Smooth muscle cell (in vitro differentiated cells): ENCODE data around the gene RIMBP2. TPM values are rescaled to one million over a fixed set of nuclear protein-coding genes. Genes with fewer than 3 reads are reported as not detected.
"Not testable (repeated sequence)": the region's sequence is repeated elsewhere in the genome, so short reads cannot be mapped to it uniquely, and the experiment has no call there.

Experiments
- DNase-seq: peaks from one replicate; lab custom pipeline; 2025; ENCODE audit not compliant: unreplicated experiment; lab: John Stamatoyannopoulos, UW
- H2AFZ ChIP-seq: fragments of 200-600 bp; sonication (generic); 2 replicates; pipeline ENCODE4 v1.6.0; 2016; ENCODE audit warnings: antibody characterized with exemption, low read depth, mild to moderate bottlenecking
- H3F3A ChIP-seq: fragments of 200-600 bp; sonication (generic); 2 replicates; pipeline ENCODE4 v1.6.0; 2017; ENCODE audit warnings: antibody characterized with exemption, low read depth
- H3K27ac ChIP-seq: fragments of 200-600 bp; sonication (generic); 2 replicates; pipeline ENCODE4 v1.5.1; 2016; ENCODE audit warnings: low read depth, mild to moderate bottlenecking
- H3K27me3 ChIP-seq: fragments of 200-600 bp; sonication (generic); 2 replicates; pipeline ENCODE4 v1.6.1; 2016; ENCODE audit warnings: low read depth, mild to moderate bottlenecking
- H3K36me3 ChIP-seq: fragments of 200-600 bp; sonication (generic); 2 replicates; pipeline ENCODE4 v1.5.1; 2016; ENCODE audit warnings: low read depth
- H3K4me1 ChIP-seq: fragments of 200-600 bp; sonication (generic); 2 replicates; pipeline ENCODE4 v1.5.1; 2016; ENCODE audit warnings: low read depth
- H3K4me2 ChIP-seq: fragments of 200-600 bp; sonication (generic); 2 replicates; pipeline ENCODE4 v1.6.0; 2016; ENCODE audit warnings: mild to moderate bottlenecking
- H3K4me3 ChIP-seq: fragments of 200-600 bp; sonication (generic); 2 replicates; pipeline ENCODE4 v1.5.1; 2016; ENCODE audit warnings: mild to moderate bottlenecking
- H3K79me2 ChIP-seq: fragments of 200-600 bp; sonication (generic); 2 replicates; pipeline ENCODE4 v1.6.0; 2016; ENCODE audit warnings: low read depth, mild to moderate bottlenecking
- H3K9ac ChIP-seq: fragments of 200-600 bp; sonication (generic); 2 replicates; pipeline ENCODE4 v1.6.0; 2016; ENCODE audit warnings: low read depth
- H3K9me3 ChIP-seq: fragments of 200-600 bp; sonication (generic); replicated peaks from 2 replicates; pipeline ENCODE4 v1.5.1; 2016; ENCODE audit warnings: low read depth
- H4K20me1 ChIP-seq: fragments of 200-600 bp; sonication (generic); 2 replicates; pipeline ENCODE4 v1.6.0; 2016; ENCODE audit warnings: low read depth
- WGBS: methylation state at CpG from one replicate; pipeline ENCODE4 v1.1.7; 2016; ENCODE audit warnings: low lambda C conversion rate; 5-methylcytosine and 5-hydroxymethylcytosine counted together
- polyA plus RNA-seq: library from polyadenylated mRNA; unstranded; fragments of >200 nt; fragmentation: Nextera tagmentation; extraction: Ambion mirVana; gene quantifications from 2 replicates; pipeline ENCODE4 v1.2.1, GENCODE V29; 2016
- total RNA-seq: library from RNA; depleted of rRNA; stranded (reverse); fragments of >200 nt; gene quantifications from 2 replicates; pipeline ENCODE4 v1.2.3, GENCODE V29; 2014
- TF ChIP-seq, protein P1 (sequence below): fragments of 200-600 bp; sonication (generic); IDR thresholded peaks from 2 replicates; pipeline ENCODE4 v1.5.1; 2017; ENCODE audit warnings: borderline replicate concordance, mild to moderate bottlenecking, antibody characterized with exemption; ENCODE audit not compliant: insufficient read depth, poor library complexity, severe bottlenecking

The RIMBP2 gene
- total and polyA plus RNA-seq, 2 experiments from 2014 or later: 2.3 TPM; not detected in 1

DNA sequence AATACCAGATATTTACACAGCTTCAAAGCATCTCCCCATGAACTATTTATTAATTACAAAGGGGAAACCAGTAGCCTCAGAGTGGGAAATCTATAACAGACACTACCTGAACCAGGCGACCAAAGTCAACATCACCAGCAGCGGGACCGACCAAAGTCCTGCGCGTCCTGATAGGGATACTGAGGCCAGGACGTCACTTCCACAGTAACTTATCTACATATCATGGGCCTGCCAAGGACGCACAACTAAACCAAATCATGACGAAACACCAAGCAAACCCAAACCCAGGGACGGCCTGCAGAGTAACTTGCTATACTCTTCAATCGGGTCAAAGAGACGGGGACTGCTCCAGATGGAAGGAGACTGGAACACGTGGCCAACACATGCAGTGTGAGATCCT, 26.0 kb upstream of the RIMBP2 start:
- no peaks in the 10 kb centered on the region for H3K4me1 ChIP-seq
- no peak overlapping the region for H3K4me3 ChIP-seq
- 91% methylated on average over 12 of the region's 12 CpGs for WGBS
- TF ChIP-seq, protein P1, sequence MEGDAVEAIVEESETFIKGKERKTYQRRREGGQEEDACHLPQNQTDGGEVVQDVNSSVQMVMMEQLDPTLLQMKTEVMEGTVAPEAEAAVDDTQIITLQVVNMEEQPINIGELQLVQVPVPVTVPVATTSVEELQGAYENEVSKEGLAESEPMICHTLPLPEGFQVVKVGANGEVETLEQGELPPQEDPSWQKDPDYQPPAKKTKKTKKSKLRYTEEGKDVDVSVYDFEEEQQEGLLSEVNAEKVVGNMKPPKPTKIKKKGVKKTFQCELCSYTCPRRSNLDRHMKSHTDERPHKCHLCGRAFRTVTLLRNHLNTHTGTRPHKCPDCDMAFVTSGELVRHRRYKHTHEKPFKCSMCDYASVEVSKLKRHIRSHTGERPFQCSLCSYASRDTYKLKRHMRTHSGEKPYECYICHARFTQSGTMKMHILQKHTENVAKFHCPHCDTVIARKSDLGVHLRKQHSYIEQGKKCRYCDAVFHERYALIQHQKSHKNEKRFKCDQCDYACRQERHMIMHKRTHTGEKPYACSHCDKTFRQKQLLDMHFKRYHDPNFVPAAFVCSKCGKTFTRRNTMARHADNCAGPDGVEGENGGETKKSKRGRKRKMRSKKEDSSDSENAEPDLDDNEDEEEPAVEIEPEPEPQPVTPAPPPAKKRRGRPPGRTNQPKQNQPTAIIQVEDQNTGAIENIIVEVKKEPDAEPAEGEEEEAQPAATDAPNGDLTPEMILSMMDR: no peak
- H3F3A ChIP-seq: no peaks in the 10 kb centered on the region
- no peak for DNase-seq
- no peak overlapping the region for H3K9ac ChIP-seq
- H3K27me3 ChIP-seq: peaks cover 7% of the 10 kb centered on the region
- H3K27ac ChIP-seq: no peak overlapping the region
- no peaks in the 10 kb centered on the region for H3K79me2 ChIP-seq
- H2AFZ ChIP-seq: no peak overlapping the region
- no peaks in the 10 kb centered on the region for H3K36me3 ChIP-seq
- H3K4me2 ChIP-seq: no peak overlapping the region
- no peaks in the 10 kb centered on the region for H3K9me3 ChIP-seq
- no peaks in the 10 kb centered on the region for H4K20me1 ChIP-seq

DNA sequence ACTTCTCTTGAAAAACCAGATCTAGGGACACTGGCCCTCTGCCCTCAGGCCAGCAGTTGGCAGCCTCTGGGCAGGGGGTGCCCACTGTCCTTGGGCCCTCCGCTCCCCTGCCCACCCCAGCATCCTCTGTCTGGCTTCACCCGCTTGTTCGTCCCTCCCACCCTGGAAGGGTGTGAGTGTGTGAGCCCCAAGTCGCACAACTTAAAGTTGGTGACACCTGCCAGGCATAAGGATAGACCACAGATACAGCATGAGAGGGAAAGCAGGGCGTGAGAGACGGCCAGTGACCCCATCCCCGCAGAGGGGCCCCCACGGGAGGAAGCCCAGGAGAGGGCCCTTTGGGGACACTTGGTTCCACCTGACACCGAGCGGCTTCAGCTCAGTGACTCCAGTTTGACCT, 23.5 kb upstream of the RIMBP2 start:
- WGBS: 90% methylated on average over 10 of the region's 10 CpGs

DNA sequence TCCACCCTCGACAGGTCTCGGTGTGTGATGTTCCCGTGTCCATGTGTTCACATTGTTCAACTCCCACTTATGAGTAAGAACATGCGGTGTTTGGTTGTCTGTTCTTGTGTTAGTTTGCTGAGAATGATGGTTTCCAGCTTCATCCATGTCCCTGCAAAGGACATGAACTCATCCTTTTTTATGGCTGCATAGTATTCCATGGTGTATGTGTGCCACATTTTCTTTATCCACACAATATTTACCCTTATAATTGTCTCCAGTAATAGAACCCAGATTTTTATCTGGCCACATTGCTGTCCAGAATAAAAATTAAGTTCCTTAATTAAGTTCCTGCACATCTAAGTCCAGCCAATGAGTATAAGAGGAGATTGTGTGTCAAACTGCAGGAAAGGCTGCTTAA, 22.3 kb upstream of the RIMBP2 start:
- H3K27me3 ChIP-seq, H3K27ac ChIP-seq, H3K79me2 ChIP-seq, H4K20me1 ChIP-seq, H3F3A ChIP-seq, H3K4me3 ChIP-seq, H3K9me3 ChIP-seq, H3K36me3 ChIP-seq, H3K4me2 ChIP-seq, H3K9ac ChIP-seq, DNase-seq, H2AFZ ChIP-seq, H3K4me1 ChIP-seq: not testable (repeated sequence)
- WGBS: 97% methylated on average over 4 of the region's 4 CpGs

More for the DNA sequence above, 23.5 kb upstream of the RIMBP2 start:
- Histone ChIP-seq H3K27ac (no peak overlapping the region), H3F3A (no peaks in the 10 kb centered on the region), H3K36me3 (no peaks in the 10 kb centered on the region), H3K4me3 (no peak overlapping the region), H4K20me1 (no peaks in the 10 kb centered on the region), H3K27me3 (peaks cover 5% of the 10 kb centered on the region), H3K9me3 (no peaks in the 10 kb centered on the region), H3K4me2 (no peak overlapping the region), H2AFZ (no peak overlapping the region), H3K4me1 (no peaks in the 10 kb centered on the region), H3K79me2 (no peaks in the 10 kb centered on the region), H3K9ac (no peak overlapping the region)
- DNase-seq: no peak
- TF ChIP-seq, protein P1: no peak

DNA sequence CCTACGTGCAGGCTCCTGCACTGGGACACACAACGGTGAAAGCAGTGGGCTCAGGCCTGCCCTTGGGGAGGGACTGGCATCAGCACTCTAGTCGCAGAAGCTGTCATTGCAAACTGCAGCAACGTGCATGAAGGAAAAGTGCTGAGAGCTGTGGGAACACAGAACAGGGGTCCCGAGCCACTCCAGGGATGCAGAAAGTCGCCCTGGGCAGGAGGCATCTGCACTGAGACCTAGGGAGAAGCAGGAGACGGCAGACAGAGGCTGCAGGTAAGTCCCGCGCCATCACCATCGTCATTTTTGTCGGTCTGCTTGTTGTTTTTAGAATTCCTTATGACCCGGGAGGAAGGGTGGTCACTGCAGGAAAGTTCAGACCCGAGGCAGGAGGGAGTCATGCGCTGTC, 21.6 kb upstream of the RIMBP2 start:
- H4K20me1 ChIP-seq: no peaks in the 10 kb centered on the region
- no peak overlapping the region for H3K4me2 ChIP-seq
- H3K4me3 ChIP-seq: no peak overlapping the region
- 74% methylated on average over 14 of the region's 14 CpGs for WGBS
- H3K27ac ChIP-seq: no peak overlapping the region
- no peak for DNase-seq
- H3K9me3 ChIP-seq: no peaks in the 10 kb centered on the region
- no peak overlapping the region for H2AFZ ChIP-seq
- no peaks in the 10 kb centered on the region for H3K36me3 ChIP-seq
- no peaks in the 10 kb centered on the region for H3K27me3 ChIP-seq
- H3K4me1 ChIP-seq: no peaks in the 10 kb centered on the region
- no peaks in the 10 kb centered on the region for H3F3A ChIP-seq
- H3K9ac ChIP-seq: no peak overlapping the region
- TF ChIP-seq, protein P1: no peak
- no peaks in the 10 kb centered on the region for H3K79me2 ChIP-seq
